D341Med (cell line): ENCODE data around the gene BPI.
"Not testable (repeated sequence)": the region's sequence is repeated elsewhere in the genome, so short reads cannot be mapped to it uniquely, and the experiment has no call there.

ENCODE experiments used
- DNase-seq: peaks from one replicate; pipeline ENCODE4 v3.0.0; 2012; ENCODE audit warnings: low spot score

The BPI gene

GRCh38 chr20:38363004-38363747 is 59.2 kb downstream of the BPI start:
- no peak for DNase-seq

- DNase-seq, result no peak
Measured at GRCh38 chr20:38369389-38369788, 65.4 kb downstream of the BPI start.

- no peak for DNase-seq
Measured at GRCh38 chr20:38372806-38373205, 68.8 kb downstream of the BPI start.

GRCh38 chr20:38373231-38373867 is 69.4 kb downstream of the BPI start:
- no peak for DNase-seq

GRCh38 chr20:38373898-38374297 is 69.9 kb downstream of the BPI start:
- DNase-seq, result no peak

- DNase-seq, result no peak
Measured at GRCh38 chr20:38377039-38377685, 73.2 kb downstream of the BPI start.

- DNase-seq, result not testable (repeated sequence)
Measured at GRCh38 chr20:38377838-38378237, 73.9 kb downstream of the BPI start.

GRCh38 chr20:38383147-38383546 is 79.2 kb downstream of the BPI start:
- no peak for DNase-seq

- no peak for DNase-seq
Measured at GRCh38 chr20:38386004-38386403, 82.0 kb downstream of the BPI start.

GRCh38 chr20:38386851-38387250 is 82.9 kb downstream of the BPI start:
- DNase-seq, result no peak
